AML-193 (cell line): Measurements from ENCODE around the gene HOXC12.

Experiments
- DNase-seq, 2 experiments: peaks; one replicate each; lab custom pipeline; 2025; lab: John Stamatoyannopoulos, UW

HOXC12 gene

DNA sequence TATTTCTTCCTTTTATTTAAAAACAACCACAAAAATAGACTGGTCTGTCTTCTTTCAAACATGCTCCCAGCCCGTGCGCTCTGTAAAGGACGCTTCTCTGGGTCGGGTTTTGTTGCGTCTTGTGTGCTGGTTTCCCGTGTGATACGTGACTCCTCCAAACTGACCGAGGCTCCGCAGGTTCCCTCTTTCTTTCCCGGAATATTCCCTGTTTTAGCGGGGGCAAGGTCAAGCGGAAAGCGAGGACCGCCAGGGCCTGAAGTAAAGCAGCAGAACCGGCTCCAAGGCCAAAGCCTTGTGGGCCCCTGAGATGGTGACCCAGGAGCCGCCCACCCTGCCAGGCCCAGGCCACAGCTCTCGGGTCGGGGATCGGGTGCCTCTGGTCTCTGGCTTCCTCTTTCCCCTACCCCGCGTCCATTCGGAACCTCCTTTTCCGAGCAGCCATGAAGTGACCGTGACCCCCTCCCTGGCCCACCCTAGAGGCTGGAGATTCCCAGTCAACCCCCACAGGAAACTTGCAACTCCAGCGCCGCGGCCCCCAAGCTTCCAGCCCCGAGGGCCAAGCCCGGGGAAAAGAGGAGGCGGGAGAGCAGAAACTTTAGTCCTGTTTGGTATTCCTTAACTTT lies 29.4 kb downstream of the HOXC12 start:
- DNase-seq, result peak in 1 of 2 experiments; percentile 54

DNA sequence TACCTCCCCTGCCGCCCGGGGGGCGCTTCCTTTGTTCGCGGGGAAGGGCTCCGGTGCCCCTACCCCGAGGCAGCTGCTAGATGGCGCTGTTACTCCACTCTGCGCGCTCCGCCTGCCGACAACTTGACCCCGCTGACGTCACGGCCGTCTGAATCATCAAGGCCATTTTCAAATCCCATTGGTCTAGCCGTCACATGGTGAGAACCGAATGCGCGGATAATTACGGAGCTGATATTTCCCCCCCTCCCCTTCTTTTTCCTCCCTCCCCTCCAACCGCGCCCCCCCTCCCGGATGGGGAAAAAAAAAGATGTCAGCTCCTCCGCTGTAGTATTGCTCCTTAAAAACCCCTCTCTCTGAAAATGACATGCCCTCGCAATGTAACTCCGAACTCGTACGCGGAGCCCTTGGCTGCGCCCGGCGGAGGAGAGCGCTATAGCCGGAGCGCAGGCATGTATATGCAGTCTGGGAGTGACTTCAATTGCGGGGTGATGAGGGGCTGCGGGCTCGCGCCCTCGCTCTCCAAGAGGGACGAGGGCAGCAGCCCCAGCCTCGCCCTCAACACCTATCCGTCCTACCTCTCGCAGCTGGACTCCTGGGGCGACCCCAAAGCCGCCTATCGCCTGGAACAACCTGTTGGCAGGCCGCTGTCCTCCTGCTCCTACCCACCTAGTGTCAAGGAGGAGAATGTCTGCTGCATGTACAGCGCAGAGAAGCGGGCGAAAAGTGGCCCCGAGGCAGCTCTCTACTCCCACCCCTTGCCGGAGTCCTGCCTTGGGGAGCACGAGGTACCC lies 30.4 kb downstream of the HOXC12 start, which contains the start of gene HOXC10:
Gene HOXC10 (plus strand): TSS at position 246 of the 791 bp plus-strand sequence. CDS start 114 bp downstream, at position 360.
- DNase-seq, result peak; percentile 67 to 75

DNA sequence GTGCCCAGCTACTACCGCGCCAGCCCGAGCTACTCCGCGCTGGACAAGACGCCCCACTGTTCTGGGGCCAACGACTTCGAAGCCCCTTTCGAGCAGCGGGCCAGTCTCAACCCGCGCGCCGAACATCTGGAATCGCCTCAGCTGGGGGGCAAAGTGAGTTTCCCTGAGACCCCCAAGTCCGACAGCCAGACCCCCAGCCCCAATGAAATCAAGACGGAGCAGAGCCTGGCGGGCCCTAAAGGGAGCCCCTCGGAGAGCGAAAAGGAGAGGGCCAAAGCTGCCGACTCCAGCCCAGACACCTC lies 30.9 kb downstream of the HOXC12 start:
- no peak for DNase-seq

DNA sequence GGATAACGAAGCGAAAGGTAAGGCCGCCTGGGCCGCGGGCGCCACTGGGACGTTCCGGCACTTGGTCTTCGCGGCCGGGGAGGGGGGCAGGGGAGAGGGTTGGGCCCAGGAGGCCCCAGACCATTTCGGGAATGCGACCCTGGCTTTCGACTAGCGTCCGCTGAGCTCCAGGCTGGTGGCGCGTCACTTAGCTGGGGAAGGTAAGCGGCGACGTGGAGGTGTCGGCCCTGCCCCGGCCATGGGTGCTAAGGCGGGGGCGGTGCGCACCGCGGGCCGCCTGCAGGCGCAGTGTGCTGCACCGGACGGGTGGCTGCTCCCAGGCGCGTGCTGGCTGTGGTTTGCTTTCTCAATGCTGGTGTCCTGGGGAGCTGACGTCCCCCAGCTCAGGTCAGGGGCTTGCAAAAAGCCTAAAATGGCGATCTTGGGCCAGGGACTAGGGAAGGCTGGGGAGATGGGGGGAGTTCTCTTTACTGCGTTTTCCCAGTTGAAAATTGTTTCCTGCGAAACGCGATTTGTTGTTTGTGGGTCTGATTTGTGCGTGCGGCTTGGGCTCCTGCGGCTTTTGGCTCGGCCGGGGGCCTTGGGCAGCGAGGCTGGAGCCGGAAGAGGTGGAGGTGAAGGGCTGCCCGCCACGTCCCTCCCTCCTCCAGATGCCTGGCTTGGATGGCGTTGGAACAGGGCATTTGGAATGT lies 31.4 kb downstream of the HOXC12 start:
- DNase-seq, result no peak

DNA sequence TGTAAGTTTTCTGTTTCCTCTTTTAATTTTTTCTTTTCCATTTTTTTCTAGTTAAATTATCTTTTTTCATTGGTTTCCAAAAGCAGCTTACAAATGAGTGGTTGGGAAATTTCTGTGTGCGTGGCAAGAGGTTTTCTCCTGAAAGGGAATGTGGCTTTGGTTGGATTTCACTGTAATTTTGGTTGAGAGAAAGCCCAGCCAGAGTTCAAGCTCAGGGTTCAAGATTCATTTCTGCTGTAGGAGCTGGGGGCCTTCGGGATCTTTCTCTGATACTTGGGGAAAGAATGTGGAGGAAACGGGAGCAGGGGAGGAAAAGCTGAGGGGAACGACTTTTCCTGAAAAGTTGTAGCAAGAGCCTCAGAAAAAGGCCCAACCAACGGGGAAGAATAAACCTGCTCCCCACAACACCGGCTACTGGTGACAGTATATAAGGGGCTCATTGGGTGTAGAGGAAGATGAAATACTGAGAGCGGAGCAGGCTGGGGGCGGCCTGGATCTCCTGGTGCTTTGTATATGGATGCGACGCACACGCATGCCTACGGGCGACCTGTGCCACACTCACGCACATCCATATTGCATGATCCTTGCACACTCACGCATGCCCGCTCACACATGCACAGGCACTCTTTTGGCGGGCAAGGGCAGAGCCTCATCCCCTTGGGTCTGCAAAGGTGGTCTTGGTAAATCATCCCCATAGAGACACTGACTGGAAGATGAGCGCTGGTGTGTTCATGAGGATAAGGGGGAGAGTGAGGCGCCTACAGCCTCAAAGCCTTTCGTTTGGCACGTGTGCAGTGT lies 32.2 kb downstream of the HOXC12 start:
- DNase-seq, result no peak

DNA sequence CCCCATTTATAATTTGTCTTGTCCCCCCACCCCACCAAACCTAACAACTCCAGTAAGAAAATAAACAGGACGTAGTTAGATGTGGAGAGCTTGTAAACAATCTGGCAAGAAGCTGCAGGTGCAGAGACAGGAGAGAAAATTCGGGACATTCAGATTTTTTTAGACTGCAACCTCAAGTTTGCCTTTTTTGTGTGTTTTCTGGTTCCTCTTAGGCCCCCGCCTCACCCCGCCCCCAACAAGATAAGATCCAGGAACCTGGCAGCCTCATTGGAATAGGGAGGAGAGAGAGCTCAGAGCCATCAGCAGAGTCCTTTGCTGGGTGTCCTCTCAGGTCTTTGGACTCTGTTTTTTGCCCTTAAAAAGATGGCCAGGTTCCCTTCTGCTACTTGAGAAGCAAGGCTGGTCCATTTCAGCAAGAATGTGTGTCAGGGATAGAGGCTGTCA lies 33.1 kb downstream of the HOXC12 start:
- no peak for DNase-seq

DNA sequence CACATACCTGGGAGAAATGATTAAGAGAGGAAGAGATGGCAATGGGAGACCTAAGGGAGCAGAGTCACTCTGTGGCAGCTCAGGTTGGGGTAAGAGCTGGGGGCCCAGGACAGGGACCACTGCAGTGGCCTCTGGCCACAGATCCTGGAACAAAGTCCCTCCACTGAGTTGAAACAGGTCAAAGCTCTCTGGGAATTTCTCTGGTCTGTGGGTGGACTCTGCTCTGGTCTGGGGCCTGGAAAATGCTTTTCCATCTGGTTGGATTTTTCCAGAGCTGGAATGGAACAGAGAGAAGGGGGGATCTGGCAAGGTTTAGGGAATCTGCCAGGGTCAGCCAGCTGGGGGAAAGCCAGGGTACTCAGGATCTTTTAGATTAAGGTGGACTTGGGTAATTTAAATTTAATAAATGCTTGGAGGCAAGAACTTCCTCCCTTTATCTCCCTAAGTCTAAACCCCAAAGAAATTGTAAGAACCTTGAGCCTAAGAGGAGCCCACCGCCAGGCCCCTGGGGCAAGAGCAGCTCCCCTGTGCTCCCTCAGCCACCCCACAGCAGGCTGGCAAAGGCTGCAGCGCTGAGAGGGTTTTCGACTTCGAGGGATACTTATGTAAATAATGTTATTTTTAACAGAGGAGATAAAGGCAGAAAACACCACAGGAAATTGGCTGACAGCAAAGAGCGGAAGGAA lies 34.0 kb downstream of the HOXC12 start:
- no peak for DNase-seq

DNA sequence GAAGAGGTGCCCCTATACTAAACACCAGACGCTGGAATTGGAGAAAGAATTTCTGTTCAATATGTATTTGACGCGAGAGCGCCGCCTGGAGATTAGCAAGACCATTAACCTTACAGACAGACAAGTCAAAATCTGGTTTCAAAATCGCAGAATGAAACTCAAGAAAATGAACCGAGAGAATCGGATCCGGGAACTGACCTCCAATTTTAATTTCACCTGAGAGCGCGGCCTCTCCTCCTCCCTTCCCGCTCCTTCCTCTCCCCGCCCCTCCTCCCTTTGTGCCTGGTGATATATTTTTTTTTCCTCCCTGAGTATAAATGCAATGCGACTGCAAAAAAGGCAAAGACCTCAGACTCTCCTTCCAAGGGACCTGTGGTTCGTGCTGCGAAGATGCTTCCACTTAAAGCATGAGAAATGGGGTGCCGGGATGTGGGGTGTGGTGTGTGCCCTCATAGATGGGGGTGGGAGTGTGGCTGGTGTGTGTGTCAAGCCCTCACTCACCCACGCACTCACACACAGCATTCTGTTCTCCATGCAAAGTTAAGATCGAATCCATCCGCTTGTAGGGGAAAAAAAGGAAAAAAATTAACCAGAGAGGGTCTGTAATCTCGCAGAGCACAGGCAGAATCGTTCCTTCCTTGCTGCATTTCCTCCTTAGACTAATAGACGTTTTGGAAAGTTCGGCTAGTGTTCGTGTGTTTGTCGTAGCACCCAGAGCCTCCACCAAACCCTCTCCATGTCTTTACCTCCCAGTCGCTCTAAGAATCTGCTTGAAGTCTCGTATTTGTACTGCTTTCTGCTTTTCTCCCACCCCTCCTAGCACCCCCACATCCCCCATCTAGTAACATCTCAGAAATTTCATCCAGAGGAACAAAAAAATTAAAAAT lies 34.8 kb downstream of the HOXC12 start:
- DNase-seq, result peak; percentile 70 to 77

DNA sequence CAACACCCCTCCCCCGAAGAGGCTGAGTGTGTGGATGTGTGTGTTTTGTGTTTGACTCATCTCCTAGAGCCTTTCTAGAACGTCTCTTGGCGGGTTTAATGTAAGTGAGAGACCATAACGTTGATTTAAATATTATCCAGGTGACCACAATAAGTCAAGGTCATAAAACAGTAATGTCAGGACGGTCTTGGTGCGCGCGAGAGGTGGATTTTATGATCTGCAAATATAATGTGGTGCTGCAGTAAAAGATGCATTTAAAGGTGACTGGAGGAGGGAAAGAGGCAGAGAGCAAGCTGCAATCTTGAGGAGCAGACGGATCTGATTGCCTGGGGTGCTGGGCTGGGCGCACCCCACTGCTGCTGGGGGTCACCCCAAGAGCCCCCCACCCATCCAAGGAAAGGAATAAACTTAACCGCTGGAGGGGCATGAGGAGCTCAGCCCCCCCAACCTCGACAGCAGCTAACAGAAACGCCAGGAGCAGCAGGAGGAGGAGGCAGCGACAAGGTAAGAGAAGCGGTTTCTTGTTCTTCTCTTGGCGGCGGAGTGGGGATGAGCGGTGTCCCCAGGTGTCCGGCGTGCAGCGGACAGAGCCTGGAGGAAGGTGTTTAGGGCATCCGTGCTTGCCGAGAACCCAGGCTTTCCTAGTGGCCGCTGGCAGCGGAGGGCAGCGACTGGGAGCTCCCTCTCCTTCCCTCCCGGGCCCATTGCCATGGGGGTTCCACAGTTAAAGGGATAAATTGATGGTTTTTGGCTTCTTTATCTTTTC lies 35.8 kb downstream of the HOXC12 start:
- DNase-seq, result no peak

DNA sequence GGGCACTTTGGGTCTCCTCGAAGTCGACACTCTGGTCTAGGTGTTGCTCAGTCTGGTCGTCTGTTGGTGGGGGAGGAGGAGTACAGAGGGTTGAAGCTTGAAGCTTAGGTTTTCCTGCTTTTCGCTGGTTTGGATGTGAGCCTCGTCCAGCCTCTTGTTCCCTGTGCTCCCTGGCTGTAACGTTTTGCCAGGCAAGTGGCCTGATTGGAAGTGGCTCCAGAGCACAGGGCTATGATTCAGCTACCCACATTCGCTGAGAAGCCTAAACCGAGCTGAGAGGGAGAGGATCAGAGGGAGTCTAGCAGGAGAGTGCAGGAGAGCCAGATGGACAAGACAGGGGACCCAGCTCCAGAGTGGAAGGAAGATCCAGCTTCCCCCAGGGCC lies 36.4 kb downstream of the HOXC12 start:
- no peak for DNase-seq

DNA sequence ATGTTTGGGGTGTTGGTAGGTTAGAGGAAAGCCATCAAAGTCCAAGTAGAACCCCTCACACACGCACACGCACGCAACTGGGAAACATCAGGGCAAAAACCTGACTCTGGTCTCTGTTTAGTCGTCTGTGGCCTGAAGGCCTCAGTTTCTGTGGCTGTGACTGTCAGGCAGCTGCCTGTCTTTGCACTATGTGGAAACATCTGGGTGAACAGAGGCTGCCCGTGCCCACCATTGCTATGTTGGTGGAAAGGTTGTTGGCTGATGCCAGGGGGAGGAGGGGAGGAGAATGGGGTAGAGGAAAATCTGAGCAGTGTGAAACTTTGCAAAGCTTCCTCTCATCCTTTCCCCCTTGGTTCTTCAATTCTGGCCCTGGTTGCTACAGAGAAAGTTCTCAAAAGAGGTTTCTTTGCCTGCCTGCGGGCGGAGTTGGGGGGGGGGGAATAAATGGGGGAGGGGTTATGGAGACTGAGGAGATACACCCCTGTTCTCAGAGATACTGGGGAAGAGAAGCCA lies 37.7 kb downstream of the HOXC12 start:
- no peak for DNase-seq

DNA sequence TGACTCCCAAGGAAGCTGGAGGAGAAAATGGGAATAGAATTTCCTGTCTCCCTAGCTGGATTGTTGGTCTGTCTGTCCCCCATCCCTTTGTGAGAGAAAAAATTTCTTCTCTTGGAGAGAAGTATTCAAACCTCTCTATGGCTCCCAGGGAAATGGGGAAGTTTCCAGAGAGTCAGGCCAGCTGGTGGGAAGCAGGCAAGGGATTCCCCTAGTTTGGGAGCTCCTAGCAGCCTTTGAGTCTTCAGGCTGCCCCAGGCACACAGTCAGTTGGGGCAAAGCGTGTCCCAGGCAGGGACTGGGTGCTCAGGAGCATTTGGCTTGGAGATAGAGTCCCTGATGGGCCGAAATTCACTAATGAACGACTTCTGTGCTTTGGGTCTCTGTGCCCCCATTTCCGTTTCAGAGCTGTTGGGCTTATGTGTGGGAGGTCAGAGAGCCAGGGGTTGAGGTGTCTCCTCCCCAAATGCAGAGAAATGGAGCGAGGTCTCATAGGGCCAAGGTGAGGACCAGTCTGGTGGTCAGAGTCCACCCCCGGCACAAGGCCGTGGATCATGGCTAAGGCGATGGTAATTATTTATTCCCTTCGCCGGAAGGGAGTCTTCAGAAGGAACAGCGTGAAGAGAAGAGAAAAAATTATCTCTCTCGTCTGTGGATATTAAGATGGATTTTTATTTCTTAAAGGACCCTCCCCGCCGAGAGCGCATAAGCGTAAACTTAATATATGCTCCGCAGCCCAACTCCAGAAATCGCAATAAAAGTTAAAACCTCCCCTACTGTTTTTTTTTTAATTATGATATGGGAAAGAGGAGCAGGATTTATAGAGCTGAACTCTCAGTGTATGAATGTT lies 38.7 kb downstream of the HOXC12 start:
- DNase-seq, result no peak

DNA sequence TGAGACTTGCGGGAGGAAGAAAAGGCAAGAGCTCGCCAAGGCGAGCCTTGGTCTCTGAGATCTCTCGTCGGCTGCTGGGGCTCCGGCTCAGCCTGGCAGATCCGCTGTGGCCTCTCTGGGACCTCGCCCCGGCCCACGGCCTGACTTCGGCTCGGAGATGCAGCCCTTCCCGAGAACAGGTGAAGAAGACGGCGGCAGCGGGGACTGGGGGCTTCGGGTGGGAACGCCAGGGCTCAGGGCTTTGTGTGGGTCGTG lies 39.2 kb downstream of the HOXC12 start:
- no peak for DNase-seq

DNA sequence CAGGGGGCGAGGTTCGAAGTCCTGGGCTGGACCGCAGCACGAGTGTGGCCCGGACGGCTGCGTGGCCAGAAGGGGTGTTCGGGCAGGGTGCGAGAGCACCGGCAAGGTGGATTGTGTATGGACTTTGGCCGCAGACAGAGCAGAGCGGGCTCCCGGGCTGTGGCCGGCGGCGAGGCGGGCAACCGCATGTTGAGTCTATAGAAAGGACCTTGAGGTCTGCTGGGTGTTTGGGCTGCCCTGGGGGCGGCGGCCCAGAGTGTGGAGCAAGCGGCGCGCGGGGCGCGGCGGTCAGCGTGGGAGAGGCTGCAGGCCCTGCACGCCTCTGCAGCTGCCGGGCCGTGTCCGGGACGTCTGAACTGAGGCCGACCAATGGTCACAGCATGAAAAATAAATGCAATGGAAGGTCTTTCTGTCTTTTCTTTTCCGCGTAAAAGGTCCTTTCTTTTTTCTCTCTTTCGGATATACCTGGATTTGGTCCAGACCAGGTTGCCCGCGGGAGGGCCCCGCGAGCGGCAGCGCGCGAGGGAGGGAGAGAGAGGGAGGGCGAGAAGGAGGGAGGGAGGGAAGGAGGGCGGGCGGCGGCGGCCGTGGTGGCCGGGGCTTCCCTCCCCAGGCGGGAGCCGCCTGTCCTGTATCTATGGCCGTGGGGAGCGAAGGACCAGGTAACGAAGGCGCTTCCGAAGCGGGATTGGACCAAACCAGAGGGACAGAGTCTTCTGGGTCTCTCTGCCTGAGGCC lies 39.7 kb downstream of the HOXC12 start:
- DNase-seq, result no peak

DNA sequence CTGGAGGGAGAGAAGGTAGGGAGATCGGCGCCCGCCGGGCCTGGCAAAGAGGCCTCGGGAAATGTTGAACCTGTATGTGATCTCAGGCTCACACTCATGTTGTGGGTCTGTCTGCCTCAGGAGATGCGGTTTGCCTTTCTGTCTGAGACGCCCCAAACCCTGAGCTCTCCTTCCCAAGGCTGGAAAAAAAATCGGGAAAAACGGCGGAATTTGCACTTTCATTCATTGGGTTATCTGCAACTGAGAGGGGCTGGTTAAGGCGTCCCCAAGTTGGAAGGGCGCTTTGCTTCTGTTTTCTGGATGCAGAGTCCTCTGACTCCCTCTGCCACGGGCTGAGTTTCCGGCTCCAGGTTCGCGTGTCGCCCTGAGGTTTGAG lies 40.3 kb downstream of the HOXC12 start:
- DNase-seq, result no peak

DNA sequence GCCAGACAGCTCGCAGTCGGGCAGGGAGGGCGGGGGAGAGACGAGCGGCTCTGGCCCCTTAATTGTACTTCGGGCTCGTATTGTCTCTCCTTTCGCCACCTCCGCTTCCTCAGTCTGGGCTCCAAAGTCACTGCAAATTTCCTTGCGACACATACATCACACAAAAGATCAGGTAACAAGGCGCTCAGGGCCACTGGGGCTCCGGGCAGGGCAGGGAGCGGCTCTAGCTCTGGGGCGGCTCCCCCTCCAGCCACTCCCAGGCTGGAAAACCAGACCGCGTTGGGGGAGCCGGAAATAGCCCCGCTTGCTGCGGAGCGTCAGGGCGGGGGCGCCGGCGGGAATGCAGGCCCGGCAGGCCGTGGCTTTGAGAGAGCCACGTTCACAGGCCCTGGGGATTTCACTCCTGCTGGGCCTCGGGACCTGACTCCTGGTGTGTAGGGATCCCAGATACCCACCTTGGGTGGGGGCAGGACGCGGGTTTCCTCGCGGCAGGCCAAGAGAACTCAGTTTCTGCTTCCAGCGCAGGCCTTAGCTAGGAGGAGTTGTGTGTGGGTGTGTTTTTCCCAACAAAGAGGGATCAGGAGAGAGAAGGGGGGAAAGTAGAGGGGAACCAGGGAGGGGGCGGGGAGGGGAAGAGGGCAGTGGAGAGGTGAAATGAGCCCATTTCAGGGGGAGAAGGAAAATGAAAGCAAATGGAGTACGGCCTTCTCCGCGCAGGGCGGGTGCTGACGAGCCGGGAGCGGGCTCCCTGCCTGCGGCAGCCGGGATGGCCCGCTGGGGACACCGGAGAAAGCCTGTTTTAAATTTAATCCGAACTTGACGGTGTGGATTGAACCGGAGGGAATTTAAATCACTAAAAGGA lies 40.9 kb downstream of the HOXC12 start:
- DNase-seq, result peak; percentile 52 to 57
